ENCODE results near the gene RNF103. TPM values are rescaled to one million over a fixed set of nuclear protein-coding genes. Genes with fewer than 3 reads are reported as not detected.
A peak's percentile ranks its signal among the peaks of the same experiment; 100 is the strongest.

RNF103 gene
- total and polyA plus RNA-seq, 4 experiments from 2014 or later = 1.8 to 35.0 (median 20.0) TPM

DNA sequence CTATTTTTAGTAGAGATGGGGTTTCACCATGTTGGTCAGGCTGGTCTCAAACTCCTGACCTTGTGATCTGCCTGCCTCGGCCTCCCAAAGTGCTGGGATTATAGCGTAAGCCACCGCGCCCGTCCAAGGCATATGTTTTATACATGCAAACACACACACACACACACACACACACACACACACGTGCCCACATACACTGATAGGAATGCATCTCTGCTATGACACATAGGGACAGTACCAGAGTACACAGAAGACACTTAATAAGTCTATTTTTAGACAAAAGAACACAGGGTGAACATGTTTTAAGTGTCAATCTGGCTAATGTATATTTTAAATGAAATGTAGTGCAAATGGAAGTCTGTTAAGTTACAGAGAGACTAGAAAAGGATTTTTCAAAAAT is 10.7 kb upstream of the RNF103 start:
- H3K4me3 Mint-ChIP-seq = no peak overlapping the region
- H3K4me3 ChIP-seq (ENCODE audit: low read length in 2 of 2) = no peak overlapping the region
- H3K36me3 Mint-ChIP-seq = no peaks in the 10 kb centered on the region
- POLR2A ChIA-PET (ENCODE audit: partially characterized antibody) = no interaction called here
- H3K27ac ChIP-seq (ENCODE audit: low read depth, low read length) = no peak overlapping the region
- H3K27me3 ChIP-seq (ENCODE audit: insufficient read depth, low read length) = no peaks in the 10 kb centered on the region
- no peaks in the 10 kb centered on the region for H3K36me3 ChIP-seq (ENCODE audit: insufficient read depth, low read length)
- CTCF ChIA-PET (ENCODE audit: partially characterized antibody) = no interaction called here
- no peaks in the 10 kb centered on the region for H3K4me1 Mint-ChIP-seq
- H3K9me3 ChIP-seq (ENCODE audit: control insufficient read depth in 1 of 2, low read length in 2 of 2) = no peaks in the 10 kb centered on the region
- no peaks in the 10 kb centered on the region for H3K4me1 ChIP-seq (ENCODE audit: insufficient read depth, low read length)
- H3K27me3 Mint-ChIP-seq = peaks cover 0 to 1% of the 10 kb centered on the region in 2 donors
- H3K27ac Mint-ChIP-seq = no peak overlapping the region
- DNase-seq = no peak
- H3K9me3 Mint-ChIP-seq = peaks cover 0 to 5% (median under 1%) of the 10 kb centered on the region in 8 donors
- intact Hi-C loops (cut with micrococcal nuclease) = no loop called here

DNA sequence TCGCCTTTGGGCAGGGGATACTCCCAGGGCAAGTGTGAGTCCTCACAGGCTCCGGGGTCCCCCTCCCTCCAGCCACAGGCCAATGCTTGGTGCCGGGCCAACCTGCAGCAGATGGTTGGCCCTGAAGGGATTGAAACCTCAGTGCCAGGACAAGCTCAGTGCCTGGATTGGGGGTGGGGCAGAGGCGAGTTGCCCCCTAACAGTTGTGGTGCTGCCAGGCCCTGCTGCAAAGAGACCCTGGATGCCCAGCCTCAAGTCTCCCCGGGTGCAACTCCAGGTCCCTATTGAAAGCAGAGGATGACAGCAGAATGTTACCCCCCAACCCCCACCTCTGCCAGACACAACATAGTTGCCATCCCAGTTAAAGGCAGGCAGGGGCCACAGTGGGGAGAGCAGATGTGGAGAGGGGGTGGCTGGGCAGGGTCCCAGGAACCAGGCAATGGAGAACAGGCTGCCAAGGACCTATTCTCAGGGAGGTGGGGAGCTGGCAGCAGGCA is 9.5 kb upstream of the RNF103 start:
- DNase-seq = no peak
- no peak overlapping the region for H3K4me3 ChIP-seq (ENCODE audit: low read length in 2 of 2)
- no peaks in the 10 kb centered on the region for H3K4me1 ChIP-seq (ENCODE audit: insufficient read depth, low read length)
- H3K9me3 ChIP-seq (ENCODE audit: control insufficient read depth in 1 of 2, low read length in 2 of 2) = no peaks in the 10 kb centered on the region
- H3K9me3 Mint-ChIP-seq = no peaks in the 10 kb centered on the region
- peaks cover 0 to 6% of the 10 kb centered on the region in 2 donors for H3K27me3 Mint-ChIP-seq
- H3K36me3 ChIP-seq (ENCODE audit: insufficient read depth, low read length) = no peaks in the 10 kb centered on the region
- H3K27ac Mint-ChIP-seq = no peak overlapping the region
- no peaks in the 10 kb centered on the region for H3K27me3 ChIP-seq (ENCODE audit: insufficient read depth, low read length)
- no peaks in the 10 kb centered on the region for H3K36me3 Mint-ChIP-seq
- ChIA-PET CTCF (ENCODE audit: partially characterized antibody) (no interaction called here), POLR2A (ENCODE audit: partially characterized antibody) (no interaction called here)
- intact Hi-C loops (cut with micrococcal nuclease) = no loop called here
- no peaks in the 10 kb centered on the region for H3K4me1 Mint-ChIP-seq
- H3K27ac ChIP-seq (ENCODE audit: low read depth, low read length) = no peak overlapping the region
- H3K4me3 Mint-ChIP-seq = no peak overlapping the region

DNA sequence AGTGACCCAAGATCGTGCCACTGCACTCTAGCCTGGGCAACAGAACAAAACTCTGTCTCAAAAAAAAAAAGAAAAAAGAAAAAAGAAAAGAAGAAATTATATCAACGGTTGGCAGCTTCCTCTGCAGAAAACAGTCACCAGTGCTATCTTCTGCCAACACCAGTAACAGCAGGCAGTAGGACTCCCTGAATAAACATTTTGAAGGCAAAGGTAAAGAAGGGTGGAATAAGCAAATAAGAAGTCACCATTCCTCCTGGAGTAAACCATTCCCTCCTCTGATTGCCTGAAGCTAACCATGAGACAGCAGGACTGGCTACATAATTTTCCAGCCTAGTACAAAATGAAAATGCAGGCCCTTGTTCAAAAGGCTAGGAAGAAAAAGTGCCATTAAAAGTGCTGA is 9.0 kb upstream of the RNF103 start:
- POLR2A ChIA-PET (ENCODE audit: partially characterized antibody) = no interaction called here
- no peak overlapping the region for H3K27ac Mint-ChIP-seq
- H3K4me1 ChIP-seq (ENCODE audit: insufficient read depth, low read length) = no peaks in the 10 kb centered on the region

DNA sequence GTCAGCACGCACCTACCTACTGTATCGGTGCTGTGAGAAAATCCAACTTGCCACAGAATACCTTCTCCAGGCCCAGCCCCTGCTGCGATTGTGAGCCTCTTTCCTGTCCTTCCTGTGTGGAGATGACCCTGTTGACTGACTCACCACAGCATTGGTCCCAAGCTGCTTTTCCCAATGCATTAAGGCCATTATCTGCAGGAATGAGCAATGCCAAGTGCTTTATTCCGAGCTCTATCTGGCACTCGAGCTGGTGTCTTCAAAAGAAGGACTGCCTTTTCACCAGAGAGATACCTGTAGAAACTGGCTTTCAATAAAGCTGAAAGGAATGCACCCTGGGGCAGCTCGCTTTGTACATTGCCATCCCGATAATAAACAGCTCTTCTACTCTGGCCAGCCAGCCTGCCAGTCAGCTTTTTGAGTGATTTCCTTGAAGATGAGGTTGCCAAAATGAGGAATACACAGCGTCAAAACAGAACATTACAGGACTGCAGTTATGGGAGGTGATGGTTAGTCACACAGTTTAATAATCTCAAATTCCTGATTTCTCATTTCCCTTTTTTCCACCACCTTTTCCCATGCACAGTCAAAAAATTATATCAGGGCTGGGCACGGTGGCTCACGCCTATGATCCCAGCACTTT is 8.3 kb upstream of the RNF103 start:
- intact Hi-C loops (cut with micrococcal nuclease) = no loop called here
- no peaks in the 10 kb centered on the region for H3K4me1 ChIP-seq (ENCODE audit: insufficient read depth, low read length)
- no peaks in the 10 kb centered on the region for H3K27me3 ChIP-seq (ENCODE audit: insufficient read depth, low read length)
- peaks cover 0 to 7% of the 10 kb centered on the region in 2 donors for H3K27me3 Mint-ChIP-seq
- no peak for DNase-seq
- H3K9me3 ChIP-seq (ENCODE audit: control insufficient read depth in 1 of 2, low read length in 2 of 2) = no peaks in the 10 kb centered on the region
- H3K9me3 Mint-ChIP-seq = no peaks in the 10 kb centered on the region
- no peaks in the 10 kb centered on the region for H3K4me1 Mint-ChIP-seq
- no peaks in the 10 kb centered on the region for H3K36me3 Mint-ChIP-seq
- H3K27ac Mint-ChIP-seq = no peak overlapping the region
- CTCF ChIA-PET (ENCODE audit: partially characterized antibody) = no interaction called here
- no peaks in the 10 kb centered on the region for H3K36me3 ChIP-seq (ENCODE audit: insufficient read depth, low read length)
- H3K4me3 Mint-ChIP-seq = no peak overlapping the region
- no peak overlapping the region for H3K4me3 ChIP-seq (ENCODE audit: low read length in 2 of 2)
- POLR2A ChIA-PET (ENCODE audit: partially characterized antibody) = no interaction called here
- H3K27ac ChIP-seq (ENCODE audit: low read depth, low read length) = no peak overlapping the region

More for the DNA sequence above, 9.0 kb upstream of the RNF103 start:
- intact Hi-C loops (cut with micrococcal nuclease) = no loop called here
- CTCF ChIA-PET (ENCODE audit: partially characterized antibody) = no interaction called here
- Mint-ChIP-seq H3K9me3 (no peaks in the 10 kb centered on the region), H3K27me3 (peaks cover 0 to 7% of the 10 kb centered on the region in 2 donors), H3K4me3 (no peak overlapping the region), H3K4me1 (no peaks in the 10 kb centered on the region), H3K36me3 (no peaks in the 10 kb centered on the region)
- no peak overlapping the region for H3K4me3 ChIP-seq (ENCODE audit: low read length in 2 of 2)
- DNase-seq = no peak
- H3K27ac ChIP-seq (ENCODE audit: low read depth, low read length) = no peak overlapping the region
- H3K36me3 ChIP-seq (ENCODE audit: insufficient read depth, low read length) = no peaks in the 10 kb centered on the region
- H3K27me3 ChIP-seq (ENCODE audit: insufficient read depth, low read length) = no peaks in the 10 kb centered on the region
- H3K9me3 ChIP-seq (ENCODE audit: control insufficient read depth in 1 of 2, low read length in 2 of 2) = no peaks in the 10 kb centered on the region

DNA sequence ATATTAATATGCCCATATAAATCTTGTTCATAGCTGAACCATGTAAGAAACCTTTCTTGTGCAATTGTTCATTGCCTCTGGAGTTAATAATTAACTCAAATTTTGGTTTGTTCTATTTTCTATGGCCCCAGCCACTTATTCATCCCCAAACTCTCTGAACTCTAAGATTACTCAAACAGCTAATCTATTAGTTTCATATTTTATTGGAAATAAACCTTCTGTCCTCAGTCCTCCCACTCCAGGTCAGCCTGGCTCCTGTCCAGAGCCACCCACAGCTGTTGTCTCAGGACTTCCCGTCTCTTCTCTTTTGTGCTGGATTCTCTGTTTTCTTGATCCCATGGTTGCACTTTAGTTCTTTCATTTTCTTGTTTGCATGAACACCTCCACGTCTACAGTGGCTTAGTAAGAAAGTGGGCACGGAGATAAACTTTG is 4.4 kb upstream of the RNF103 start:
- POLR2A ChIA-PET (ENCODE audit: partially characterized antibody) = no interaction called here
- H3K4me1 Mint-ChIP-seq = peaks cover 3 to 5% (median 5%) of the 10 kb centered on the region in 4 donors
- peaks cover 4% of the 10 kb centered on the region for H3K4me1 ChIP-seq (ENCODE audit: insufficient read depth, low read length)
- no peaks in the 10 kb centered on the region for H3K36me3 Mint-ChIP-seq
- CTCF ChIA-PET (ENCODE audit: partially characterized antibody) = no interaction called here
- H3K27me3 Mint-ChIP-seq = peaks cover 0 to 7% of the 10 kb centered on the region in 2 donors
- no peak overlapping the region for H3K4me3 ChIP-seq (ENCODE audit: low read length in 2 of 2)
- intact Hi-C loops (cut with micrococcal nuclease) = no loop called here
- no peaks in the 10 kb centered on the region for H3K9me3 ChIP-seq (ENCODE audit: control insufficient read depth in 1 of 2, low read length in 2 of 2)
- no peak overlapping the region for H3K27ac ChIP-seq (ENCODE audit: low read depth, low read length)
- no peaks in the 10 kb centered on the region for H3K9me3 Mint-ChIP-seq
- no peak overlapping the region for H3K27ac Mint-ChIP-seq
- no peak for DNase-seq
- H3K27me3 ChIP-seq (ENCODE audit: insufficient read depth, low read length) = no peaks in the 10 kb centered on the region
- H3K36me3 ChIP-seq (ENCODE audit: insufficient read depth, low read length) = no peaks in the 10 kb centered on the region
- H3K4me3 Mint-ChIP-seq = no peak overlapping the region

DNA sequence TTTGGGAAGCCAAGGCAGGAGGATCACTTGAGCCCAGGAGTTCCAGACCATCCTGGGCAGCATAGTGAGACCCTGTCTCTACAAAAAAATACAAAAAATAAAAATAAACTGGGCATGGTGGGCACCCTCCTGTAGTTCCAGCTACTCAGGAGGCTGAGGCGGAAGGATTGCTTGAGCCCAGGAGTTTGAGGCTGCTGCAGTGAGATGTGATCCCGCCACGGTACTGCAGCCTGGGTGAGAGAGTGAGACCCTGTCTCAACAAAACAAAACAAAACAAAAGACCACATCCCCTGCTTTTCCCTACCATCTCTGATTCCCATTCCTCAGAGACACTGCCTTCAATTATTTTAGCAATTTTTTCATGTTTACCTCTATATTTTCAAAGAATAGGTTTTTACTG is 3.9 kb upstream of the RNF103 start:
- Mint-ChIP-seq H3K36me3 (peaks cover 0 to 1% of the 10 kb centered on the region in 2 donors), H3K4me1 (peaks cover 3 to 7% (median 5%) of the 10 kb centered on the region in 4 donors), H3K27me3 (peaks cover 0 to 7% of the 10 kb centered on the region in 2 donors), H3K9me3 (no peaks in the 10 kb centered on the region), H3K4me3 (no peak overlapping the region), H3K27ac (no peak overlapping the region)
- H3K27me3 ChIP-seq (ENCODE audit: insufficient read depth, low read length) = no peaks in the 10 kb centered on the region
- ChIA-PET POLR2A (ENCODE audit: partially characterized antibody) (no interaction called here), CTCF (ENCODE audit: partially characterized antibody) (no interaction called here)
- H3K36me3 ChIP-seq (ENCODE audit: insufficient read depth, low read length) = no peaks in the 10 kb centered on the region
- intact Hi-C loops (cut with micrococcal nuclease) = no loop called here
- peaks cover 4% of the 10 kb centered on the region for H3K4me1 ChIP-seq (ENCODE audit: insufficient read depth, low read length)
- no peak overlapping the region for H3K27ac ChIP-seq (ENCODE audit: low read depth, low read length)
- H3K9me3 ChIP-seq (ENCODE audit: control insufficient read depth in 1 of 2, low read length in 2 of 2) = no peaks in the 10 kb centered on the region
- DNase-seq = no peak
- no peak overlapping the region for H3K4me3 ChIP-seq (ENCODE audit: low read length in 2 of 2)

DNA sequence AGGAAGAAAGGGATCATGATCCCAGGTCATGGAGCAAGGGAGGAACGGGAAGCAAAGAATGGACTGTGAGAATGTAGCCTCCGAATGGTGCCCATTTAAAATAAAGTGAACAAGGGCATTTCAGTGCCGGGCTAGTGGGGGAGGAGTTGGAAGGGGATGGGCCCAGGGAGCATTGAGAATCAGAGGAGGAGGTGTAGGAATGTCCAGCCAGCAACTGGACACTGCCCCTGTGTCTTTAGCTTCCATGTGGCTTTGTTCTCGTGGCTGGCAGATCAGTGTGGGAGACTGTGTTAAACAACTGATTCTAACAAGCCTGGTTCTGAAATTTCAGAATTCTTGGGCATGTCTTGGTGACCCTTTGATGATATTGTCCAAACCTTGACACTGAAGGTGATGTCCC is 1.4 kb upstream of the RNF103 start:
- Histone ChIP-seq H3K4me1 (ENCODE audit: insufficient read depth, low read length) (peaks cover 26% of the 10 kb centered on the region), H3K4me3 (ENCODE audit: low read length in 2 of 2) (no peak overlapping the region), H3K27ac (ENCODE audit: low read depth, low read length) (no peak overlapping the region), H3K36me3 (ENCODE audit: insufficient read depth, low read length) (no peaks in the 10 kb centered on the region), H3K27me3 (ENCODE audit: insufficient read depth, low read length) (no peaks in the 10 kb centered on the region), H3K9me3 (ENCODE audit: control insufficient read depth in 1 of 2, low read length in 2 of 2) (no peaks in the 10 kb centered on the region)
- intact Hi-C loops (cut with micrococcal nuclease) = no loop called here
- POLR2A ChIA-PET (ENCODE audit: partially characterized antibody) = no interaction called here
- Mint-ChIP-seq H3K27ac (peak overlapping the region; percentile 38 to 88 (median 59)), H3K4me1 (peaks cover 17 to 31% (median 24%) of the 10 kb centered on the region in 4 donors), H3K4me3 (peak overlapping the region in 5 of 8 donors; percentile 12 to 71 (median 61)), H3K36me3 (peaks cover 2 to 17% of the 10 kb centered on the region in 2 donors), H3K27me3 (peaks cover 0 to 7% of the 10 kb centered on the region in 2 donors), H3K9me3 (no peaks in the 10 kb centered on the region)
- CTCF ChIA-PET (ENCODE audit: partially characterized antibody) = no interaction called here
- DNase-seq = no peak
